Stimulated activated CD4-positive, alpha-beta T cell treated with anti-CD3 and anti-CD28 coated beads, Interleukin-2, amount 100 ng/mL, for 4 hours (primary cell): ENCODE results near the gene IFNL2.
"Not testable (repeated sequence)": the region's sequence is repeated elsewhere in the genome, so short reads cannot be mapped to it uniquely, and the experiment has no call there.

ENCODE experiments used
- DNase-seq: peaks from one replicate; pipeline ENCODE4 v3.0.0-alpha.2; 2020; ENCODE audit warnings: low read depth

The IFNL2 gene

GRCh38 chr19:39297931-39298634, 29.9 kb downstream of the IFNL2 start:
- no peak for DNase-seq

DNA sequence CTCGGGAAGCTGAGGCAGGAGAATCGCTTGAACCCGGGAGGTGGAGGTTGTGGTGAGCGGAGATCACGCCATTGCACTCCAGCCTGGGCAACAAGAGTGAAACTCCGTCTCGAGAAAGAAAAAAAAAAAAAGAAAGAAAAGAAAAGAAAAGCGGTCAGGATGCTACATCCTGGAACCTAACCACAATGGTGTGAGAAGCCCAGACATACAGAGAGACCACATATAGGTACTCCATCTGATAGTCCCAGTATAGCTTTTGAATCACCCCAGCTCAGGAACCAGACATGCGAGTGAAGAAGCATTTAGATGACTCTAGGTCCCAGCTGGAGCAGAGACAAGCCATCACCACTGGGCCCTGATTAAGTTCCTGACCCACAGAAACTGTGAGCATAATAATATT, 31.2 kb downstream of the IFNL2 start:
- no peak for DNase-seq

- DNase-seq: no peak
These were observed 31.6 kb downstream of the IFNL2 start for GRCh38 chr19:39299832-39300231.

- DNase-seq: no peak
These were observed 32.8 kb downstream of the IFNL2 start for GRCh38 chr19:39301021-39301420.

DNA sequence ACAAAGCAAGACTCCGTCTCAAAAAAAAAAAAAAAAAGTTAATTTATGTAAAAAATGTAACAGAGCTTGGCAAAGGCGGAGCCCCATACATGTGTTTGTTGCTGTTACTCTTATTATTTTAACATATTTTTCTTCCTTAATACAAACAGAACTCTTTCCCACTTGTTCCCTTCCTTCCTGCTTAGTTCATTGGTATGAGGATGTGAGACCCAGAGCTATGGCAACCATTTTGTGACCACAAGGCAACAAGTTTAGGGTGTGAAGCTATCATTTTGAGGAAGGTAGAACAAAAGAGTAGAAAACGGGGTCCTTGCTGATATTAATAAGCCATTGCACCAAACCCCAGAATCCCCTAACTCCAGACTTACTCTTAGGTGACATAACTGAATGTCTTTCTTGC, 33.4 kb downstream of the IFNL2 start:
- no peak for DNase-seq

DNA sequence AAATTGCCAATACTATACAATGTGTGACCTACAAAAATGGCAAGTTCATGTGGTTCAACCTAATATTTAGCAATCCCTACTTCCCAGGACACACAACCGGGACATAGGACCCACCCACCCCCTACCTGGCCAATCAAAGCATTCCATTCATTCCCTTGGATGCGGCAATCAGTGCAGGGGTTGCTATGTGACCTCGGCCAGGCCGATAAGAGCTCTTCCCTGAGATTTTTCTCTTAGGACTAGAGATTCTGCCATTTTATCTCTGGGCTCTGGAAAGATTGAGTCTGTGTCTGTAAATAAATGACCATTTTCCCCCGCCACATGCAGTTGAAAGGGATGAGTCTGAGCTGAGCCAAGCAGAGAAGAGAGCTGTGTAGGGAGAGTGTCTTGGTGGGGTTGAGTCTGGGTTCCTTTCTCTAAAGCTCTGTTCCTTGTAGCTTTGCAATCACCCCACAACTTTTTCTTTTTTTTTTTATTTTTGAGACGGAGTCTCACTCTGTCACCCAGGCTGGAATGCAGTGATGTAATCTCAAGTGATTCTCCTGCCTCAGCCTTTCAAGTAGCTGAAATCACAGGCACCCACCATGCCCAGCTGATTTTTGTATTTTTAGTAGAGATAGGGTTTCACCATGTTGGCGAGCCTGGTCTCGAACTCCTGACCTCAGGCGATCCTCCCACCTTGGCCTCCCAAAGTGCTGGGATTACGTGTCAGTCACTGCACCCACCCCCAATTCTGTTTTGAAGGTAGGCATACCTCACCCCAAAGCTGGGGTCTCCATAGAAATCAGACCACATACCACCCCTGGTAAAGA, 35.4 kb downstream of the IFNL2 start:
- DNase-seq: no peak

GRCh38 chr19:39304185-39304513, 36.0 kb downstream of the IFNL2 start:
- no peak for DNase-seq

- DNase-seq: no peak
These were observed 36.7 kb downstream of the IFNL2 start for GRCh38 chr19:39304701-39305571.

GRCh38 chr19:39306075-39306474, 37.9 kb downstream of the IFNL2 start:
- DNase-seq: no peak

DNA sequence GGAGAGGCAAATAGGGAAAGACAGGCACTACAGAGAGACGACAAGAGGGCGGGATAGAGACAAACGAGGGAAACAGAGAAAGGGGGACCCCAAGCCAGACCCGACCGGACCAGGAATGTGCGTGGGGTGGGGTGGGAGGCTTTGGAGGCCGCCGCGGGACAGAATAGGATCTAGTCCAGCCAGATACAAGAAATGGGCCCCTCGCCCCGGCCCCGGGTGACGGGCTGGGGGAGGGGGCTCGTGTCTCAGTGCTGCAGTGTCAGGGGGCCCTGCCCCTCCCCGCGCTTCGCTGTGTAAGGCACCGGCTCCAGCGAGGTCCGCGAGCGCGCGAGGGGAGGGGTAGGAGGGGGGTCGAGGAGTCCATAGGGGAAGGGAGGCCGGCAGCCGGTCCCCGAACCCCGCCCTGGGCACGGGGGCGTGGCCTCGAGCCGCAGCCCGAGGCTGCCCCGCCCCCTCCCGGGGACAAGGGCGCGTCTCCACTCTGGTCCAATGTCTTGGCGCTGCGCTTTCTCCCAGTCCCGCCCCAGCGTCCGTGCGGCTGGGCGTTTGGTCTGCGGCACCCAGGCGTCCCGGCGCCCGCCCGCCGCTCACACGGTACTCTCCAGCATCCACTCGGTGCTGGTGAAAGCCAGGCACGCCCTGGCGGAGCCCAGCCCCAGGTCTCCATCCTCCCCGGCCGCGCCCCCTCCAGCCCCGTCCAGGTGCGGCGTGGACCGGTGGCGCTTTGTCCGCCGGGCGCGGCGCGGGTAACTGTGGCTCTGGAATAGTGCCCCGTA, 39.0 kb downstream of the IFNL2 start:
- DNase-seq: no peak

GRCh38 chr19:39307822-39308530, 39.8 kb downstream of the IFNL2 start:
- no peak for DNase-seq

DNA sequence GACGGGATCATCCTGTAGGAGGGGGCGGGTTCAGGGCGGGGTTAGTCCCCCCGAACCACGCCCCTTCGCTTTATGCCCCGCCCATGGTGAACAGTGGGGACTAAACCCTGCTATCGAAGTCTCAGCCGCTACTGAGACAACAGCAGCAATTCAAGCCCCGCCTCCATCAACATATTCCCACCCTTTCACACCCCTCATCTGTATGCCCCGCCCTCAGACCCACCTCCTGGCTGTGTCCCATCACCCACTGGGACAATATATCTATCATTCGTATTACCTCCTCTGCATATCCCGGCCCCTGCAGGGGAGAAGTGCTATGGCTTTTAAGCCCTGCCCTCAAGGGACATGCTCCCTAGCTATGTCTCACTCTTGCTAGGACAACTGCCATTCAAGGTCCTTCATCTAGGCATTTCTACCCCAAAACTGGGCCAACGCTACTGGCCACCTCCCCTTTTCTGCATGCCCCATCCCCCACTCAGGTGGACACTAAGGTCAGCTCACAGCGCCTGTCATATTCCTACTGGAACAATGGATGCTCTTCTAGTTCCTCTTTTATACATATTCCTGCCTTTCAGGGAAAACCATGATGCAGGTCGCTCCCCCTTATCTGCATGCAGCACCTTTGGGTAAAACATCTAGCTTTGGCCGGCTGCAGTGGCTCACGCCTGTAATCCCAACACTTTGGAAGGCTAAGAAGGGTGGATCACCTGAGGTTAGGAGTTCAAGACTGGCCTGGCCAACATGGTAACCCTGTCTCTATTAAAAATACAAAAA, 40.5 kb downstream of the IFNL2 start:
- DNase-seq: no peak

GRCh38 chr19:39309305-39309670, 41.1 kb downstream of the IFNL2 start:
- DNase-seq: not testable (repeated sequence)

DNA sequence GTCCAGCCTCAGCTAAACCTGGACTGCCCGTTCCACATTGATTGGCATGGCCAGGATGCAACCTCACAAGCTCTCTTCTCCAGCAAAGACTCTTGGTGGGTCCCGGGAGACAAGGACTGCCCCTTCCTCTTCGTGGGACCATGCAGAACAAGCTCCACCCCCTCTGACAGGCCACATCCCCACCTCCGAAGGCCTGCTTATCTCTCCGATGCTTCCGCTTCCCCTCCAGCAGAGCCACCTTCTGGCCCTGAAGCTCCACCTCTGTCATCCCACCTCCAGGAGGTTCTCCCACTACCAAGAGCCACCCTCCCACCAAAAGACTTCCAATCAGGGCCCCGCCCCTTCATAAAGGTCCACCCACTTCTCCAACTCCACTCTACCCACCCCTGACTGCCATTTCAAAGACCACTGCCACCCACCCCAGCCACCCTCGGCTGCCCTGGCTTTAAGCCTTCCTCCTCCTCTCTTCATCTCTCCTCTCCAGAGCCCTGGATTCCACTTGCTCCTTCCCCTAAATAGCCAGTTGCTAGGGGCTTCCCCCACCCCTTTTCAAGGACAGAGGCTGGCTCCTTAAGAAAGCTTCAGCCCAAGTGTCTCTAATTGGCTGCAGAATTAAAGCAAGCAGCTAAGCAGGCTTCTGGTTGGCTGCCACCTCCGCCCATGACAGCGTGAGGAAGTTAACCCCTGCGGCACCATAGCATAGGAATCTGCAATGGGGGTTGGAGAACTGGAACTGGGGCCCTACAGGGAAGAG, 42.5 kb downstream of the IFNL2 start:
- DNase-seq: no peak

- no peak for DNase-seq
These were observed 46.0 kb downstream of the IFNL2 start for GRCh38 chr19:39314016-39314728.

DNA sequence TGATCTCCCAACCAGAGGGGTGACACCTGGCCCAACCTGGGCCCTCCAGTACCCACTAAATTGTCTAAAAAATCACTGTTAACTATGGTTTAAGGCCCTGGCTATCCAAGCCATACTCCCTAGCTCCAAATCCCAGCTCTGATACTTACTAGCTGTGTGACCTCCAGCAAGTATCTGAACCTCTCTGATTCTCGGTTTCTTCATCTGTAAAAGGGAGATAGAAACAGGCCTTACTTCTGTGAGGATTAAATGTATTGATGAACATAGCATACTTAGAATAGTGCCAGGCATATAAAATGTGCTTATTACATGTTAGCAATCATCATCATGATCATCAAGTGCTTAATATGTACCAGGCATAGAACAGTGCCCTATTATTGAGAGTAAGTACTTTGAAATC, 47.7 kb downstream of the IFNL2 start:
- no peak for DNase-seq

DNA sequence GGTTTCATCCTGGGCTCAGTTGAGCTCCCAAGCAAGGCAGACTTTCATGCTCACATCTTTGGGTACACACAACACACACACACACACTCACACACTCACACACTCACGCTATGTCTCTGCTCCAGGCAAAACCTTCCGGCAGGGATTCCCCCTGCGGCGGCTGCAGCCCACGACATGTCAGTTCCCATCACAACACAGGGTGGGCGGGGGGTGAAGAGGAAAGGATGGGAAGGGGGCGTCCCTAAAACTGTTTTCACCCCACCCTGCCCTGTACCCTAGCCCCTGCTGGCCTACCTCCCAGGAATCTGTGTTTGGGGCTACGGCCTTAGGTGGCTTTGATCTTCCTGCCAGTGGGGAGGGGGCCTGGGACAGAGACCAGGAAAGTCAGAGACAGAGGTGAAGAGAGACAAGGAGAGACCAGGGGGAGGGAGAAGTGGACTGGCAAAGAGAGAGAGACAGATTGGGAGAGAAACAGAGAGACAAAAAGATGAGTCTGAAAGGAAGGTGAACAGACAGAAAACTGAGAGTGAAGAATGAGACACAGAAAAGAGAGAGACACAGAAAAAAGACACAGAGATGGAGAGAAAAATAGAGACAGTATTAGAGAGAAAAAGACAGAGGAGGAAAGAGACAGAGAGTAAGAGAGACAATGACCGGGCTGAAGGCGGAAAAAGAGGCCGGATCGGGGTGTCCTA, 48.6 kb downstream of the IFNL2 start:
- no peak for DNase-seq

DNA sequence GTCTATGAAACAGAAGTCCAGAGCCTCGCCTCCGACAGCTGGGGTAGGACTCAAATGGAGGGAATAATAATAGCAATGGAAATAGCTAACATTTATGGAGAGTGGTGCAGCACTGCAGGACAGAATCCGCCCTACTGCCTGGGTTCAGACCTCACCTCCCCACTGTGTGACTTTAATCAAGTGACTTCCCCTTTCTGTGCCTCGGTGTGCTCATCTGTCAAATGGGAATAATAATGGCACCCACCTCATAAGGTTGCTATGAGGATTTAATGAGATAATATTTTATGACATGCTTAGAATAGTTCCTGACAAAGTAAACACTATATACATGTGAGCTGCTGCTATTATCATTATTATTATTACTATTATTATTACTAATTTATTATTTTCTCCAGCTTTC, 49.3 kb downstream of the IFNL2 start:
- no peak for DNase-seq

GRCh38 chr19:39318071-39318470, 49.9 kb downstream of the IFNL2 start:
- DNase-seq: no peak
